Vagina (tissue), 2 donors: ENCODE measurements around the gene ARL17A.
"Not testable (repeated sequence)": the region's sequence is repeated elsewhere in the genome, so short reads cannot be mapped to it uniquely, and the experiment has no call there.

ENCODE experiments used
- POLR2A ChIP-seq, 2 donors: fragments of 450-650 bp; IDR thresholded peaks; one replicate each; pipeline ENCODE4 v1.6.1; 2017; ENCODE audit warnings: antibody characterized with exemption in 2 of 2, mild to moderate bottlenecking in 2 of 2, moderate library complexity in 2 of 2
- TF ChIP-seq, protein P1 (sequence below), 3 experiments: fragments of 450-650 bp in 2 of 3; fragments of 200-600 bp in 1 of 3; sonication (generic) in 1 of 3; IDR thresholded peaks; one replicate each; pipeline ENCODE4 v1.5.1; 2017 to 2019; ENCODE audit warnings: antibody characterized with exemption in 3 of 3, mild to moderate bottlenecking in 2 of 3, moderate library complexity in 2 of 3

DNA sequence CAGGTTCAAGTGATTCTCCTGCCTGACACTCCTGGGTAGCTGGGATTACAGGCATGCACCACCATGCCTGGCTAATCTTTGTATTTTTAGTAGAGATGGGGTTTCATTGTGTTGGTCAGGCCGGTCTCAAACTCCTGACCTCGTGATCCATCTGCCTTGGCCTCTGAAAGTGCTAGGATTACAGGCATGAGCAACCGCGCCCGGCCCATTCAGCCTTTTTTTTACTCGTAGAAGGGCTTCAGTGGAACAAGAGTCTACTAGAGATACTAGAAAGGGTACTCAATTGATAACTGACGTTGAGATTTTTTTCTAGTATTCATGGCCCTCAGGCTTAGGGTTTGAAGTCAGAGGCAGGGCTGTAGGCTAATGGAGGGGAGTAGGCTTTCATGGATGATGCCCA lies 73.6 kb downstream of the ARL17A start:
- TF ChIP-seq, protein P1, sequence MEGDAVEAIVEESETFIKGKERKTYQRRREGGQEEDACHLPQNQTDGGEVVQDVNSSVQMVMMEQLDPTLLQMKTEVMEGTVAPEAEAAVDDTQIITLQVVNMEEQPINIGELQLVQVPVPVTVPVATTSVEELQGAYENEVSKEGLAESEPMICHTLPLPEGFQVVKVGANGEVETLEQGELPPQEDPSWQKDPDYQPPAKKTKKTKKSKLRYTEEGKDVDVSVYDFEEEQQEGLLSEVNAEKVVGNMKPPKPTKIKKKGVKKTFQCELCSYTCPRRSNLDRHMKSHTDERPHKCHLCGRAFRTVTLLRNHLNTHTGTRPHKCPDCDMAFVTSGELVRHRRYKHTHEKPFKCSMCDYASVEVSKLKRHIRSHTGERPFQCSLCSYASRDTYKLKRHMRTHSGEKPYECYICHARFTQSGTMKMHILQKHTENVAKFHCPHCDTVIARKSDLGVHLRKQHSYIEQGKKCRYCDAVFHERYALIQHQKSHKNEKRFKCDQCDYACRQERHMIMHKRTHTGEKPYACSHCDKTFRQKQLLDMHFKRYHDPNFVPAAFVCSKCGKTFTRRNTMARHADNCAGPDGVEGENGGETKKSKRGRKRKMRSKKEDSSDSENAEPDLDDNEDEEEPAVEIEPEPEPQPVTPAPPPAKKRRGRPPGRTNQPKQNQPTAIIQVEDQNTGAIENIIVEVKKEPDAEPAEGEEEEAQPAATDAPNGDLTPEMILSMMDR (IDR thresholded peaks at IDR 0.05) = not testable (repeated sequence)
- not testable (repeated sequence) for TF ChIP-seq POLR2A (IDR thresholded peaks at IDR 0.05)
